Panc1 (cell line): ENCODE results near the gene JAZF1. TPM values are rescaled to one million over a fixed set of nuclear protein-coding genes. Genes with fewer than 3 reads are reported as not detected.

Experiments used
- ATAC-seq: fragments of 200-7000 bp; cut with Tn5 transposase; 2 replicates; pipeline ENCODE4 v1.9.1; 2020; ENCODE audit warnings: mild to moderate bottlenecking, moderate library complexity
- BruUV-seq: library from RNA; stranded (reverse); fragments of 400-500 nt; replicated peaks from 2 replicates; lab custom pipeline; 2021; lab: Mats Ljungman, UMichigan
- CTCF ChIA-PET: fragments of 300-600 bp; sonication (Branson Sonifier 250); formaldehyde crosslinking; loops from one replicate; lab custom pipeline; 2022; ENCODE audit warnings: antibody characterized with exemption; lab: Charles Lee
- POLR2A ChIA-PET: fragments of 300-600 bp; sonication (Branson Sonifier 250); formaldehyde crosslinking; loops from one replicate; lab custom pipeline; 2022; ENCODE audit warnings: antibody characterized with exemption; lab: Charles Lee
- DNase-seq: peaks from one replicate; pipeline ENCODE4 v3.0.0-alpha.2; 2010; ENCODE audit warnings: low read depth, low spot score
- H3K27ac ChIP-seq: 2 replicates; pipeline ENCODE4 v1.5.1; 2011; ENCODE audit warnings: mild to moderate bottlenecking, low read length, inconsistent platforms
- H3K27me3 ChIP-seq: fragments of 200-500 bp; sonication (Bioruptor generic); 2 replicates; pipeline ENCODE4 v1.6.0; 2014; ENCODE audit warnings: low read length, inconsistent platforms; ENCODE audit not compliant: control insufficient read depth, insufficient read depth
- H3K36me3 ChIP-seq: fragments of 200-500 bp; sonication (Bioruptor generic); 2 replicates; pipeline ENCODE4 v1.5.1; 2014; ENCODE audit warnings: inconsistent platforms, mild to moderate bottlenecking, low read length, moderate library complexity; ENCODE audit not compliant: control insufficient read depth, insufficient read depth
- H3K4me1 ChIP-seq: 2 replicates; pipeline ENCODE4 v1.5.1; 2011; ENCODE audit warnings: inconsistent platforms, mild to moderate bottlenecking, low read length, moderate library complexity; ENCODE audit not compliant: control insufficient read depth, insufficient read depth
- H3K4me3 ChIP-seq, 2 experiments: 2 replicates each; pipeline ENCODE4 v1.5.1; 2011 to 2012; ENCODE audit warnings: low read depth in 2 of 2, low read length in 2 of 2, mild to moderate bottlenecking in 2 of 2, inconsistent platforms in 1 of 2, moderate library complexity in 1 of 2
- H3K9me3 ChIP-seq: fragments of 200-500 bp; sonication (Bioruptor generic); 2 replicates; pipeline ENCODE4 v1.5.1; 2014; ENCODE audit warnings: low read depth, mild to moderate bottlenecking, inconsistent platforms, low read length, moderate library complexity; ENCODE audit not compliant: control insufficient read depth, insufficient read depth
- POLR2AphosphoS5 ChIP-seq: IDR thresholded peaks from 2 replicates; pipeline ENCODE4 v1.6.1; 2012; ENCODE audit warnings: mild to moderate bottlenecking, low read depth, low read length, moderate library complexity
- SIN3A ChIP-seq: IDR thresholded peaks from 2 replicates; pipeline ENCODE4 v1.6.1; 2012; ENCODE audit warnings: low read depth, mild to moderate bottlenecking, low read length, moderate library complexity, borderline replicate concordance; ENCODE audit not compliant: insufficient read depth
- TCF7L2 ChIP-seq: IDR thresholded peaks from 2 replicates; pipeline ENCODE4 v1.6.1; 2011; ENCODE audit warnings: mild to moderate bottlenecking, low read depth, low read length, inconsistent platforms
- in situ Hi-C: cut with HindIII; loops from 2 replicates; pipeline ENCODE4 v1.10.0; 2016; ENCODE audit warnings: low sequenced_read_pairs, low pct_unique_long_range_greater_than_20kb
- intact Hi-C: fragments of 100-400 bp; cut with micrococcal nuclease; formaldehyde crosslinking; loops from one replicate; pipeline ENCODE4 v1.10.0; 2022; ENCODE audit not compliant: unreplicated experiment
- total RNA-seq: library from RNA; stranded (reverse); gene quantifications from one replicate; pipeline ENCODE4 v1.2.1, GENCODE V29; 2021; ENCODE audit not compliant: unreplicated experiment
- TF ChIP-seq, protein P1 (sequence below): fragments of 450-650 bp; IDR thresholded peaks from 2 replicates; pipeline ENCODE4 v1.5.1; 2017; ENCODE audit warnings: mild to moderate bottlenecking
- TF ChIP-seq, protein P2 (sequence below), 2 experiments: IDR thresholded peaks; 2 replicates each; pipeline ENCODE4 v1.6.1; 2011 to 2012; ENCODE audit warnings: low read depth in 2 of 2, control low read depth in 1 of 2, low read length in 1 of 2, mild to moderate bottlenecking in 1 of 2, moderate library complexity in 1 of 2; ENCODE audit not compliant: insufficient read depth in 1 of 2

The JAZF1 gene
- total RNA-seq, 1 experiment from 2014 or later = 8.8 TPM

DNA sequence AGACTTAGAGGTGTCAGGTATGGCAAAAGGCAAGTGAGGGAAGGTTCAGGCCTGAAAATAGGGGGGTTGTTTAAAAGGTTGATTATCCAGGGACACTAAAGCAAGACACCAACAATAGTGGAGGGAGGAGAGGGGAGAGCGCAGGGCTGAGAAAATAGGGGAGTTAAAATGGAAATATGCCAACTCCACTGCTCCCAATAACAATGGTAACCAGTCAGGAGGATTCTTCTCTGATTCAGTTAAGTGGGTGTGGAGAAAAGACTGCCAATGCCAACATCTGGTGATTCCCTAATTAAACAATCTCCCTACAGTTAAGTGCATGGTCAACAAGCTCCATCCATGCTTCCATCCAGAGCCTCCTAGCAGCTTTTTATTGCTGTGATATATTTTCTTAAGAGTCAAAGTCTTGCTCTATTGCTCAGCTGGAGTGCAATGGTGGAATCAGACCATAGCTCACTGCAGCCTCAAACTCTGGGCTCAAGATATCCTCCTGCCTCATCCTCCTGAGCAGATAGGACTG is 183.3 kb downstream of the JAZF1 start:
- ATAC-seq (no peak), DNase-seq (no peak)
- H3K27ac ChIP-seq = no peak overlapping the region
- no TSS peak for BruUV-seq
- H3K4me1 ChIP-seq = peaks cover 28% of the 10 kb centered on the region
- no peaks in the 10 kb centered on the region for H3K36me3 ChIP-seq
- no peaks in the 10 kb centered on the region for H3K27me3 ChIP-seq
- H3K9me3 ChIP-seq = no peaks in the 10 kb centered on the region
- POLR2A ChIA-PET = interaction anchor here (0.7 kb wide), 1 partner anchor 243 kb away, joined by 5 read pairs; no protein-coding TSS in a partner anchor
- no peak for TF ChIP-seq TCF7L2
- TF ChIP-seq SIN3A = no peak
- TF ChIP-seq, protein P1, sequence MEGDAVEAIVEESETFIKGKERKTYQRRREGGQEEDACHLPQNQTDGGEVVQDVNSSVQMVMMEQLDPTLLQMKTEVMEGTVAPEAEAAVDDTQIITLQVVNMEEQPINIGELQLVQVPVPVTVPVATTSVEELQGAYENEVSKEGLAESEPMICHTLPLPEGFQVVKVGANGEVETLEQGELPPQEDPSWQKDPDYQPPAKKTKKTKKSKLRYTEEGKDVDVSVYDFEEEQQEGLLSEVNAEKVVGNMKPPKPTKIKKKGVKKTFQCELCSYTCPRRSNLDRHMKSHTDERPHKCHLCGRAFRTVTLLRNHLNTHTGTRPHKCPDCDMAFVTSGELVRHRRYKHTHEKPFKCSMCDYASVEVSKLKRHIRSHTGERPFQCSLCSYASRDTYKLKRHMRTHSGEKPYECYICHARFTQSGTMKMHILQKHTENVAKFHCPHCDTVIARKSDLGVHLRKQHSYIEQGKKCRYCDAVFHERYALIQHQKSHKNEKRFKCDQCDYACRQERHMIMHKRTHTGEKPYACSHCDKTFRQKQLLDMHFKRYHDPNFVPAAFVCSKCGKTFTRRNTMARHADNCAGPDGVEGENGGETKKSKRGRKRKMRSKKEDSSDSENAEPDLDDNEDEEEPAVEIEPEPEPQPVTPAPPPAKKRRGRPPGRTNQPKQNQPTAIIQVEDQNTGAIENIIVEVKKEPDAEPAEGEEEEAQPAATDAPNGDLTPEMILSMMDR = no peak
- no peak for TF ChIP-seq POLR2AphosphoS5
- TF ChIP-seq, protein P2, sequence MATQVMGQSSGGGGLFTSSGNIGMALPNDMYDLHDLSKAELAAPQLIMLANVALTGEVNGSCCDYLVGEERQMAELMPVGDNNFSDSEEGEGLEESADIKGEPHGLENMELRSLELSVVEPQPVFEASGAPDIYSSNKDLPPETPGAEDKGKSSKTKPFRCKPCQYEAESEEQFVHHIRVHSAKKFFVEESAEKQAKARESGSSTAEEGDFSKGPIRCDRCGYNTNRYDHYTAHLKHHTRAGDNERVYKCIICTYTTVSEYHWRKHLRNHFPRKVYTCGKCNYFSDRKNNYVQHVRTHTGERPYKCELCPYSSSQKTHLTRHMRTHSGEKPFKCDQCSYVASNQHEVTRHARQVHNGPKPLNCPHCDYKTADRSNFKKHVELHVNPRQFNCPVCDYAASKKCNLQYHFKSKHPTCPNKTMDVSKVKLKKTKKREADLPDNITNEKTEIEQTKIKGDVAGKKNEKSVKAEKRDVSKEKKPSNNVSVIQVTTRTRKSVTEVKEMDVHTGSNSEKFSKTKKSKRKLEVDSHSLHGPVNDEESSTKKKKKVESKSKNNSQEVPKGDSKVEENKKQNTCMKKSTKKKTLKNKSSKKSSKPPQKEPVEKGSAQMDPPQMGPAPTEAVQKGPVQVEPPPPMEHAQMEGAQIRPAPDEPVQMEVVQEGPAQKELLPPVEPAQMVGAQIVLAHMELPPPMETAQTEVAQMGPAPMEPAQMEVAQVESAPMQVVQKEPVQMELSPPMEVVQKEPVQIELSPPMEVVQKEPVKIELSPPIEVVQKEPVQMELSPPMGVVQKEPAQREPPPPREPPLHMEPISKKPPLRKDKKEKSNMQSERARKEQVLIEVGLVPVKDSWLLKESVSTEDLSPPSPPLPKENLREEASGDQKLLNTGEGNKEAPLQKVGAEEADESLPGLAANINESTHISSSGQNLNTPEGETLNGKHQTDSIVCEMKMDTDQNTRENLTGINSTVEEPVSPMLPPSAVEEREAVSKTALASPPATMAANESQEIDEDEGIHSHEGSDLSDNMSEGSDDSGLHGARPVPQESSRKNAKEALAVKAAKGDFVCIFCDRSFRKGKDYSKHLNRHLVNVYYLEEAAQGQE (IDR thresholded peaks at IDR 0.05; ENCODE audit: insufficient read depth in 1 of 2, low read depth in 2 of 2, low read length in 1 of 2) = no peak
- intact Hi-C loops (no loop called here), in situ Hi-C loops (no loop called here)
- H3K4me3 ChIP-seq = no peak overlapping the region
- CTCF ChIA-PET = interaction anchor here (0.6 kb wide), 2 partner anchors 251 to 837 kb away, joined by 6 read pairs; no protein-coding TSS in a partner anchor

DNA sequence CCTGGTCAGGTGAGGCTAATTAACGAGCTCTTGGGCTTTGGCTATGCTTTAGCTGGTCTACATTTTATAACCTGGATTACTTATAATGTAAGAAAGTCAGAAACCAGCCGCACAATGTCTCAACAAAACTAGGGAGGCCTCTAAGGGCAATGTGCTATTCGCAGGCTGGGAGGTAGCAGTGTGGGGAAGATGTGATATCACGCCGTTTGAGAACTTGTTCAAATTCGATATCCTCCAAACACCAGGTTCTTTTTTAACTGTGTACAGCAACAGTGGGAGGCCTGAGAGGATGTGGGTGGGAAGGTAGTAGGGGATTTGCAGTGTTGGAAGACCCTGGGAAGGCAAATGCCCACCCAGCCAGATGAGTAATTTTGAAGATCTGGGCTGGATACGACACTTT is 184.5 kb downstream of the JAZF1 start:
- Histone ChIP-seq H3K27me3 (no peaks in the 10 kb centered on the region), H3K9me3 (no peaks in the 10 kb centered on the region), H3K4me3 (no peak overlapping the region), H3K4me1 (peaks cover 28% of the 10 kb centered on the region), H3K27ac (no peak overlapping the region), H3K36me3 (no peaks in the 10 kb centered on the region)
- ATAC-seq (no peak), DNase-seq (no peak)
- ChIA-PET POLR2A (no interaction called here), CTCF (no interaction called here)
- in situ Hi-C loops (no loop called here), intact Hi-C loops (no loop called here)
- no TSS peak for BruUV-seq
- TF ChIP-seq, protein P2 (IDR thresholded peaks at IDR 0.05; ENCODE audit: insufficient read depth in 1 of 2, low read depth in 2 of 2, low read length in 1 of 2) = no peak
- TF ChIP-seq TCF7L2 (no peak), POLR2AphosphoS5 (no peak), SIN3A (no peak)
- TF ChIP-seq, protein P1 = no peak
